Fibroblast of peridontal ligament (primary cell): ENCODE data around the gene CDH23.

ENCODE experiments used
- DNase-seq: peaks from one replicate; pipeline ENCODE4 v3.0.0-alpha.2; 2010; ENCODE audit errors: extremely low read depth

The CDH23 gene

GRCh38 chr10:71742301-71743088, 345.8 kb downstream of the CDH23 start:
- DNase-seq, result no peak

- no peak for DNase-seq
Observed at GRCh38 chr10:71743089-71743838, 346.5 kb downstream of the CDH23 start.

GRCh38 chr10:71743866-71744265, 347.1 kb downstream of the CDH23 start:
- DNase-seq, result no peak

GRCh38 chr10:71744897-71745663, 348.4 kb downstream of the CDH23 start:
- no peak for DNase-seq

- no peak for DNase-seq
Observed at GRCh38 chr10:71745664-71746250, 349.0 kb downstream of the CDH23 start.

- no peak for DNase-seq
Observed at GRCh38 chr10:71746344-71747037, 349.8 kb downstream of the CDH23 start.

- DNase-seq, result no peak
Observed at GRCh38 chr10:71747039-71747531, 350.4 kb downstream of the CDH23 start.

- DNase-seq, result no peak
Observed at GRCh38 chr10:71747551-71748523, 351.1 kb downstream of the CDH23 start.

GRCh38 chr10:71748671-71749191, 352.0 kb downstream of the CDH23 start:
- DNase-seq, result no peak

- DNase-seq, result no peak
Observed at GRCh38 chr10:71749396-71749795, 352.7 kb downstream of the CDH23 start.

GRCh38 chr10:71750124-71750841, 353.6 kb downstream of the CDH23 start:
- no peak for DNase-seq

GRCh38 chr10:71750986-71751385, 354.3 kb downstream of the CDH23 start:
- DNase-seq, result no peak

- no peak for DNase-seq
Observed at GRCh38 chr10:71751515-71752224, 354.9 kb downstream of the CDH23 start.

GRCh38 chr10:71752391-71753090, 355.8 kb downstream of the CDH23 start:
- DNase-seq, result no peak

- no peak for DNase-seq
Observed at GRCh38 chr10:71753091-71753959, 356.6 kb downstream of the CDH23 start.

GRCh38 chr10:71753960-71754505, 357.3 kb downstream of the CDH23 start:
- DNase-seq, result no peak

GRCh38 chr10:71754562-71754961, 357.8 kb downstream of the CDH23 start:
- no peak for DNase-seq
